Choroid plexus epithelial cell (primary cell): ENCODE data around the gene LSS.

Experiments used
- DNase-seq: peaks from one replicate; pipeline ENCODE4 v3.0.0-alpha.2; 2010; ENCODE audit warnings: low read depth
- H3K4me3 ChIP-seq: 2 replicates; pipeline ENCODE4 v1.5.1; 2011; ENCODE audit warnings: low read depth, mild to moderate bottlenecking, control low read depth, low read length, moderate library complexity
- TF ChIP-seq, protein P1 (sequence below): conservative IDR thresholded peaks from 2 replicates; pipeline ENCODE4 v1.5.1; 2011; ENCODE audit warnings: low read depth, mild to moderate bottlenecking, control low read depth, inconsistent platforms, low read length, moderate library complexity

Gene LSS

DNA sequence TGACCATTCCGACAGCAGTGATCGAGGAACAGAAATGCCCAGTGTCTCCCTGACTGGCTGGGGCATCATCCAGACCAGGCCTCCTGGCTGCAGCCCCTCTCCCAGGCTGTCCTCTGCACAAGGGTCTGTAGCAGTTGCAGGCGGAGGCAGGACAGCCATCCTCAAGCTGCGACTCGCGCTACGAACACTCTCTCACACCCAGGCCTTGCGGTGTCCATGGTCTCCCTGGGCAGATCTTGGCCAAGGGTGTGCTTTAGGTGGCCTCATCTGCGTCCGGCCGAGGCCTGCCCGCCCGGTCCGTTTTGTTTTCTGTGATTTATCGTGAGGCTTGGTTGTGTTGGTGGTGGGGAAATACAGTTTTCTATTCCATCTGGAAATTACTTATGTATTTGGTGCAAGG is 88.9 kb downstream of the LSS start:
- no peak for DNase-seq
- TF ChIP-seq, protein P1, sequence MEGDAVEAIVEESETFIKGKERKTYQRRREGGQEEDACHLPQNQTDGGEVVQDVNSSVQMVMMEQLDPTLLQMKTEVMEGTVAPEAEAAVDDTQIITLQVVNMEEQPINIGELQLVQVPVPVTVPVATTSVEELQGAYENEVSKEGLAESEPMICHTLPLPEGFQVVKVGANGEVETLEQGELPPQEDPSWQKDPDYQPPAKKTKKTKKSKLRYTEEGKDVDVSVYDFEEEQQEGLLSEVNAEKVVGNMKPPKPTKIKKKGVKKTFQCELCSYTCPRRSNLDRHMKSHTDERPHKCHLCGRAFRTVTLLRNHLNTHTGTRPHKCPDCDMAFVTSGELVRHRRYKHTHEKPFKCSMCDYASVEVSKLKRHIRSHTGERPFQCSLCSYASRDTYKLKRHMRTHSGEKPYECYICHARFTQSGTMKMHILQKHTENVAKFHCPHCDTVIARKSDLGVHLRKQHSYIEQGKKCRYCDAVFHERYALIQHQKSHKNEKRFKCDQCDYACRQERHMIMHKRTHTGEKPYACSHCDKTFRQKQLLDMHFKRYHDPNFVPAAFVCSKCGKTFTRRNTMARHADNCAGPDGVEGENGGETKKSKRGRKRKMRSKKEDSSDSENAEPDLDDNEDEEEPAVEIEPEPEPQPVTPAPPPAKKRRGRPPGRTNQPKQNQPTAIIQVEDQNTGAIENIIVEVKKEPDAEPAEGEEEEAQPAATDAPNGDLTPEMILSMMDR: no peak
- no peak overlapping the region for H3K4me3 ChIP-seq

- DNase-seq: no peak
- TF ChIP-seq, protein P1: no peak
- H3K4me3 ChIP-seq: no peak overlapping the region
Measured at GRCh38 chr21:46138383-46138970, 90.1 kb downstream of the LSS start.
